ENCODE measurements around the gene GEMIN2. TPM values are rescaled to one million over a fixed set of nuclear protein-coding genes. Genes with fewer than 3 reads are reported as not detected.
"Not testable (repeated sequence)": the region's sequence is repeated elsewhere in the genome, so short reads cannot be mapped to it uniquely, and the experiment has no call there.

Gene GEMIN2
- total RNA-seq, 1 donor from 2014 or later = 24.3 TPM

- H3K9me3 Mint-ChIP-seq (ENCODE audit: low read depth) = peaks cover 6% of the 10 kb centered on the region
- peaks cover 33% of the 10 kb centered on the region for H3K36me3 Mint-ChIP-seq (ENCODE audit: insufficient read depth)
- peak overlapping the region; percentile 56 for H3K27ac Mint-ChIP-seq
- no peaks in the 10 kb centered on the region for H3K4me1 Mint-ChIP-seq (ENCODE audit: low read depth)
- no peaks in the 10 kb centered on the region for H3K27me3 Mint-ChIP-seq
- DNase-seq (ENCODE audit: low spot score, unreplicated experiment) = no peak
- TF ChIP-seq CTCF (IDR thresholded peaks at IDR 0.05; ENCODE audit: unreplicated experiment) = no peak
- H3K4me3 Mint-ChIP-seq (ENCODE audit: low read depth) = no peak overlapping the region
These were observed 31.3 kb downstream of the GEMIN2 start for GRCh38 chr14:39145266-39145966.

GRCh38 chr14:39154594-39155189 is 40.6 kb downstream of the GEMIN2 start:
- Mint-ChIP-seq H3K27ac (no peak overlapping the region), H3K4me3 (ENCODE audit: low read depth) (no peak overlapping the region), H3K9me3 (ENCODE audit: low read depth) (no peaks in the 10 kb centered on the region), H3K27me3 (no peaks in the 10 kb centered on the region), H3K36me3 (ENCODE audit: insufficient read depth) (peaks cover 16% of the 10 kb centered on the region), H3K4me1 (ENCODE audit: low read depth) (no peaks in the 10 kb centered on the region)
- DNase-seq (ENCODE audit: low spot score, unreplicated experiment) = no peak
- no peak for TF ChIP-seq CTCF (IDR thresholded peaks at IDR 0.05; ENCODE audit: unreplicated experiment)

GRCh38 chr14:39157491-39157890 is 43.4 kb downstream of the GEMIN2 start:
- H3K36me3 Mint-ChIP-seq (ENCODE audit: insufficient read depth) = peaks cover 8% of the 10 kb centered on the region
- H3K9me3 Mint-ChIP-seq (ENCODE audit: low read depth) = no peaks in the 10 kb centered on the region
- no peaks in the 10 kb centered on the region for H3K4me1 Mint-ChIP-seq (ENCODE audit: low read depth)
- no peak overlapping the region for H3K27ac Mint-ChIP-seq
- DNase-seq (ENCODE audit: low spot score, unreplicated experiment) = no peak
- no peak overlapping the region for H3K4me3 Mint-ChIP-seq (ENCODE audit: low read depth)
- TF ChIP-seq CTCF (IDR thresholded peaks at IDR 0.05; ENCODE audit: unreplicated experiment) = no peak
- H3K27me3 Mint-ChIP-seq = no peaks in the 10 kb centered on the region

GRCh38 chr14:39158222-39158858 is 44.2 kb downstream of the GEMIN2 start:
- Mint-ChIP-seq H3K36me3 (ENCODE audit: insufficient read depth) (peaks cover 11% of the 10 kb centered on the region), H3K4me1 (ENCODE audit: low read depth) (no peaks in the 10 kb centered on the region), H3K27me3 (no peaks in the 10 kb centered on the region), H3K4me3 (ENCODE audit: low read depth) (no peak overlapping the region), H3K27ac (no peak overlapping the region), H3K9me3 (ENCODE audit: low read depth) (no peaks in the 10 kb centered on the region)
- DNase-seq (ENCODE audit: low spot score, unreplicated experiment) = no peak
- no peak for TF ChIP-seq CTCF (IDR thresholded peaks at IDR 0.05; ENCODE audit: unreplicated experiment)

GRCh38 chr14:39160494-39160893 is 46.4 kb downstream of the GEMIN2 start:
- Mint-ChIP-seq H3K9me3 (ENCODE audit: low read depth) (no peaks in the 10 kb centered on the region), H3K4me1 (ENCODE audit: low read depth) (no peaks in the 10 kb centered on the region), H3K27ac (no peak overlapping the region), H3K27me3 (no peaks in the 10 kb centered on the region), H3K36me3 (ENCODE audit: insufficient read depth) (peaks cover 10% of the 10 kb centered on the region), H3K4me3 (ENCODE audit: low read depth) (no peak overlapping the region)
- no peak for TF ChIP-seq CTCF (IDR thresholded peaks at IDR 0.05; ENCODE audit: unreplicated experiment)
- no peak for DNase-seq (ENCODE audit: low spot score, unreplicated experiment)

GRCh38 chr14:39167797-39168320 is 53.7 kb downstream of the GEMIN2 start:
- DNase-seq (ENCODE audit: low spot score, unreplicated experiment); H3K9me3 Mint-ChIP-seq (ENCODE audit: low read depth); H3K36me3 Mint-ChIP-seq (ENCODE audit: insufficient read depth); H3K27me3 Mint-ChIP-seq; H3K27ac Mint-ChIP-seq: not testable (repeated sequence)
- H3K4me3 Mint-ChIP-seq (ENCODE audit: low read depth) = peak overlapping the region; percentile 42
- H3K4me1 Mint-ChIP-seq (ENCODE audit: low read depth) = peaks cover 11% of the 10 kb centered on the region

Data from progenitor cell of endocrine pancreas (in vitro differentiated cells).